ENCODE data around the gene SLC22A3.

GRCh38 chr6:160461641-160462040, 113.5 kb downstream of the SLC22A3 start:
- TF ChIP-seq POLR2A (IDR thresholded peaks at IDR 0.05; ENCODE audit: low read length) (no peak), GATA1 (IDR thresholded peaks at IDR 0.05; ENCODE audit: low read depth, low read length) (no peak)

Measured in erythroblast (primary cell).